HG03565 (cell line): ENCODE data around the gene RSF1.
"Not testable (repeated sequence)": the region's sequence is repeated elsewhere in the genome, so short reads cannot be mapped to it uniquely, and the experiment has no call there.

Source experiments
- ATAC-seq: cut with Tn5 transposase; IDR thresholded peaks from one replicate; pipeline ENCODE4 v1.9.1; 2021; ENCODE audit warnings: mild to moderate bottlenecking, moderate library complexity; ENCODE audit not compliant: unreplicated experiment

Gene RSF1

GRCh38 chr11:77636731-77637344 lies 183.7 kb downstream of the RSF1 start:
- ATAC-seq: no peak

GRCh38 chr11:77633926-77634325 lies 186.6 kb downstream of the RSF1 start:
- ATAC-seq: not testable (repeated sequence)

GRCh38 chr11:77630157-77630710 lies 190.3 kb downstream of the RSF1 start:
- no peak for ATAC-seq

- no peak for ATAC-seq
These were observed 200.8 kb downstream of the RSF1 start for GRCh38 chr11:77619576-77620198.

GRCh38 chr11:77617892-77618291 lies 202.6 kb downstream of the RSF1 start:
- ATAC-seq: no peak

- no peak for ATAC-seq
These were observed 208.6 kb downstream of the RSF1 start for GRCh38 chr11:77611921-77612320.
